HG03354 (cell line): ENCODE results near the gene CELF2.

Experiments
- ATAC-seq: cut with Tn5 transposase; IDR thresholded peaks from one replicate; pipeline ENCODE4 v1.9.1; 2021; ENCODE audit warnings: mild to moderate bottlenecking; ENCODE audit not compliant: unreplicated experiment, poor library complexity, severe bottlenecking

CELF2 gene

DNA sequence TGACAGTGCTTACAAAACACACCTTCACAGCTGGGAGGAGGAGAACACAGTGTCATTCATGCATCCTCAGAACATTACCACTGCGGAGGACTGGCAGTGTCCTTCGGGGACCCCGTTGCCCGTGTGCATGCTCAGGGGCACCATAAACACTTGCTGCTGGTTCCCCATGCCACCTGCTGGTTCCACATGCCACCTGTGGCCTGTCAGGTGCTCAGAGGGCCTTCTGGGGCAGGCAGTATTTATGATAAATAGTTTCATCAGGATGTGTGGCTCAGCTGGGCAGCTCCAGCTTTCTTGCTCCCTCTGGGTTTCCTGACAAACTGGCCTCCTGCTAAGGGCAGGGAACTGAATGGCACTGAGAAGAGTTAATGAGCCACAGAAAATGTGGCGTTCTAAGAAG is 32.1 kb downstream of the CELF2 start:
- no peak for ATAC-seq

DNA sequence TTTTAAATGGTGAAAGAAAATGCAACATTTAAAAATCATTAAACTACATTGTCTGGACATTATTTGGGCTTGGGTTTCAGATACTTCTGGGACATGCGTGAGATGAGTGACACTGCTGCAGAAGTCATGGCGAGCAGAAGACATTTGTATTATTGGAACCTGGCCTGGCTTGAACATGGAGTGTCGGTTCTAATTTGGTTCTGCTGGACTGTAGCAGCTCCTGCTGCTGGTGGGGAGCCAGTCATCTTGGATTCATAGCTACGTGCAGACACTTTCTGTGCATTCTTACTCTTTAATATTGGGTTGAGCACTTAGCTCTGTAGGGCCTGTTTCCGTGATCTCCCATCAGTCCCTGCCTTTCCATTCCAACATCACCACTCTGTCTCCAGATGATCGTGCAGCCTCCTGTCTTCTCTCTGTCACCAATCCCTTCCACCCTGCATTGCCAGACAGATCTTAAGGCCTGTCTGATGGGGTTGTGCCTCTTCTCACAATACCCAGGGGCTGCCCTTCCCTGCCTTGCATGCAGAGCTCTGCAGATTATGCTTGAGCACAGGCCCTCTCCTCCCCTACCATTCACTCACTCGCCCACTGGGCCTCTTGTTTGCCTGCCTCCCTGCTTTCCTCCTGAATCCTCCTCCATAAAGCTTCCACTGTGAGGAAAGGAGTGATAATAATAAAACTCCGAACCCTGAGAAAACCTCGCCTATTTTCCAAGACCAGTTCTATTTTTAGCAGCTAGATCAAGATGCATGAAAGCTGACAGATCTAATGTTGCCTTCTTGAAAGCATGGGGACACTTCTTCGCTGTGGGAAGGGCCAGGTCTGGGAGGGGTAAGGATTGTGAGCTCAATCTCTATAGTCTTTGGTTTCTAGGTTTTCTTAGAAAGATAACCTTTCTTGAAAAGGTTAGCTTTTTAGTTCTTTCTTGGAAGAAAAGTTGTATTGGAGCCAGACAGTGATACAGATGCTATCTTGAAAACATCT is 32.9 kb downstream of the CELF2 start:
- ATAC-seq: no peak

DNA sequence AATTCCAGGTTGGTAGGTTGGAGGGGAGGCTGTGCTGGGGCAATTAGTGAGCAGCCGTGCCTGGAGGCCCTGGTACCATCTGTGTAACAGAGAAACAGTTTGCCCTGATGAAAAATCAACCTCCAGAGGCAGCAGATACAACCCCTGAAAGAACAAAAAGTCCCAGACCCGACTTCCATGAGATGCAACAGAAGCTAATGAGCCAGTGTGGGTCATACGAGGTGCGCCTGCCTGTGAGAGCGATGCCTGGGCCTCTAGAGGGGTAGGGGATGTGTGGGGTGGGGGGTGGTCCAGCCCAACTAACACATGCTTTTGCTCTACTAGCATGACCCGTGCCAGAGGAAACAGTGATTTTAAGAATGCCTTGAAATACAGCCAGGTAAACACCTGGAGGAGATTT is 39.3 kb downstream of the CELF2 start:
- no peak for ATAC-seq

DNA sequence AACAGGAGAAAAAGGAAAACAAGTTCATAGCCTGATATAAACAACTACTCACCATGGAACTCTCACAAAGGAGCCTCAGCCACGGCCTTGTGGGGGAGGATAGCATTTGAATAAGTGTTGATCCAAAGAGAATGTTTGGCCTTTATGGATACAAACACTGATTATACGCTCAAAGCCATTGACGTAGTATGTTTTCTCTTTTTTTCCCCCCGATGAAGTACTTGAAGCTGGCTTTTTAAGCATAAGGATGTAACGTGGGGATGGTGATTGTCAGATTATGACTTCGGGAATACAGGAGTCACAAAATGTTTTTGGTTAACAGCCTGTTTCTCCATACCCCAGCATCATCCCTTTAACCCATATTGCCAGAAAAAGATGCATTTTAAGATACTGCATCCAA is 39.8 kb downstream of the CELF2 start:
- no peak for ATAC-seq

DNA sequence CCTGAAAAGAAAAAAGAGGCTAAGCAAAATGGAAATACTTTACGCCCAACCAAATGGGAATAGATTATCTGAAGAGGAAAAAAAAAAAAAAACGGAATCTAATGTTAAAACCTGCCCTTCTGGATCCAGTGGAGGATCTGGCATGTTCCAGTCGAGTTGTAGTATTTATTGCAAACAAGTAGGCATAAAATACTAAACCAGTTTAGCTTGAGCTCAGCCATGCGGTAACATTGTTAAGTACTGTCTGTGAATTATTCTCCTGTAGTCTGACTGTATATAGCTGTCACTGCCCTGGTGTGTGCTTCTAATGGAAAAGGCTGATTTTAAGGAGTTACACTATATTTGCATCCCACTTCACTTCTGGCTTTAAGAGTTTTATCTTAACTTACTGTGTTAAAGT is 40.3 kb downstream of the CELF2 start:
- ATAC-seq: no peak

DNA sequence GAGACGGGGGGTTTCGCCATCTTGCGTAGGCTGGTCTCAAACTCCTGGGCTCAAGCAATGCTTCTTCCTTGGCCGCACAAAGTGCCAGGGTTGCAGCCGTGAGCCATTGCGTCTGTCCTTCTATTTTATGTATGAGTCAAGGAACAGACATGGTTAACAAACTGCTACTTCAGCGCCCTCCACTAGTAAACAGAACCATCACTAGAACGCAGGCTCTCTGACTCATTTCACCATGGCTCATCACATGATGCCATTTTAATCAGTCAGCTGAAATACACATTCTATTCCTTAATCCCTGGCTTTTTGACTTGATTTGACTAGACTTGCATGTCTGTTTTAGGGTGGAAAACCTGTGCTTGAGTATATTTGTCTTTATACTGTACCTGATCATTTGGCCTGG is 41.3 kb downstream of the CELF2 start:
- ATAC-seq: no peak

DNA sequence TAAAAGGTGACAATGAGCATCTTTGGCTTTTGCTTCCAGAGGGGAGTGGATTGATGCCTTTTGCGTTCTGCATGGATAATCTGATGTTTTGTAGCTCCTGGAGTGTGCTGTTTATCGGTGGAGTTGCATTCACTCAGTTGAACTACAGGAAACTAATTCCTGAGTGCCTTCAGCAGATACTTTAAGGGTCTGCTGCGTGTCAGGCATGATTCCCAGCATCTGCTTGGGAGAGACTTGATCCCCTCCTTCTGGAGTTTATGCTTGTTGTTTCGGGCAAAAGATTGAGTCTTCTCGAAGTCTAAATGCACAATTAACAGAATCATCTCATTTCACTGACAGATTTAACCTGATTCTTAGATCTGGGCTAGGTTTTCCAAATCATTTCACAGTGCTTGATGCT is 46.2 kb downstream of the CELF2 start:
- no peak for ATAC-seq

DNA sequence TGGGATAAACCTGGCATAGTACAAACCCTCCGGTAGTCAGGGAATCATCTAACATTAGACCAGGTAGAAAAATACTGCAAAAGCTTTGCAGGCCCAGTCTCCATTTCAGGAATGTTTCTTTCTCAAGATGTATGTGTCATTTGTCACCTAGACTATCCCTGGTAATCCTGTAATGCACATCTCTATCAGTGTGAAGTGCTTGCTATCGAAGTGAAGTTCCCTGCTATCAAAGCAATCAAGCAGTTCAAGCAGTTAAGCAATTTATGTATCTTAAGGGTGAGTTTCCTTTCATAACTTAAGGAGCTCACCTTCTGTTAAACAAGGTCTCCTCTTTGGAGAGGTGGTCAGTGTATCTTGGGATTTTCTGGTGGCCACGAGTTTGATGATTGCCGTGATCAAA is 47.2 kb downstream of the CELF2 start:
- ATAC-seq: no peak

DNA sequence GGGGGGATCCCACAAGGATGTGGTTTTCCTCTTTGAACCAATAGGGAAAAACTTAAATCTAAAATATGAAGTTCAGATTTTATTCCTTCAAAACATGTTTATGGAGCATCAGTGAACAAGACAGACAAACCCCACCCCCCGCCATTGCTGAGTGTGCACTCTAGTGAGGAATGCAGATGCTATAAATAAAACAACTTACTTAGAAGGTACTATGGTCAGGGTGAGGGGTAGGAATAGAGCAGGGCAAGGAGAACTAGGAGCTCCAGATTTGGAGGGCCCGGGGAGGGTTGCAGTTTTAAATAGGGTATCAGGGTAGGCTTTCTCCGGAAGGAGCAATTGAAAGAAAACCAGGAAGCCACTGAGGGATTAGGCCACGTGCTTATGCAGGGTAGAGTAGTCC is 47.9 kb downstream of the CELF2 start:
- no peak for ATAC-seq

DNA sequence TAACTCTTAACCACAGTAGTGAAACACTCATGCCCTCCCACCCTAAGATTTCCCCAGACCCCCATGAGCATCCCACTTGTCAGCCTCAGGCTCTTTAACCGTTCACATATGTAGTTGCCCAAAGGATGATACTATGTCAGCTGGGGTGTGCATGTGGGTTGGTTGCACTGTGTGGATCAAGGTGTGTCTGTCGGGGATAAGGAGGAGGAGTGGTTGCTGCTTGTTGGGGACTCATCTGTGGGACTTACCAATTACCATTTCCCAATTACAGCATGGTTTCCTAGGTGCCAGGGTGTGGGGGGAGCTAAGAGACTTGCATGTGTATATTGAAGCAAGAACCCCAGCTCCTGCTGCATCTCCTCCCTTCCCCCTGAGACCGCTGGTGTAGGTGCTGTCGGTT is 48.8 kb downstream of the CELF2 start:
- ATAC-seq: no peak

DNA sequence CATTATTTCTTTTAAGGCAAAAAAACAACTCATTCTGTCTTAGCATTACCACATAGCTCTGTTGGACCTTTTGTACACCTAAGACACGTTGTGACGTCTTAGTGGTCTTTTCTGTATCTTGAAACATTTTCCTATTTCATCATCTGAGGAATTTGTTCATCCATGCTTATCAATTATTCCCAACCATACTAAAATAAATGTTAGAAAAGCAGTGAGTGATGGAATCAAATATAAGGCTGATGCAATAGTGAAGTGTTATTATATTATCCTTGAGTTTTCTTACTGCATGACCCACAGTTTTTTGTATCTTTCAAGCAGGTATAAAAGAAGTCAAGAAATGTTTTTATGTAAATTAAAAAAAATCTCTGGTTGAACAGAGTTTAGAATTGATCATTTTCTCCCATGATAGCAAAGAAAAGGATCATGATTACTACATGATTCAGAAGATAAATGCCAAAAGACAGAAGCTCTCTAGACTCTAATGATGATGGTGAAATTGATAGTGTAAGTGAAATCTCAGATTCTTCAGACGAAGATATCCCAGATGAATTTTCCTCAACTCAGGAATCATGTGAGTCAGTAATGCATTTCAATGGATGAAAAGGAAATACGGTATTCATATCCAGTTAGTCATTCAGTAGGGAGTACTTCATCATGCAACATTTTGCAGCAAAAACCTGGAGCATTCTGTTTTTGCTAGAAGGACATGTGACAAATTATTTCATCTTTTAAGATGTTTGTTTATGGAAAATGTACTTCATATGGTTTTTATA is 51.4 kb downstream of the CELF2 start:
- no peak for ATAC-seq

DNA sequence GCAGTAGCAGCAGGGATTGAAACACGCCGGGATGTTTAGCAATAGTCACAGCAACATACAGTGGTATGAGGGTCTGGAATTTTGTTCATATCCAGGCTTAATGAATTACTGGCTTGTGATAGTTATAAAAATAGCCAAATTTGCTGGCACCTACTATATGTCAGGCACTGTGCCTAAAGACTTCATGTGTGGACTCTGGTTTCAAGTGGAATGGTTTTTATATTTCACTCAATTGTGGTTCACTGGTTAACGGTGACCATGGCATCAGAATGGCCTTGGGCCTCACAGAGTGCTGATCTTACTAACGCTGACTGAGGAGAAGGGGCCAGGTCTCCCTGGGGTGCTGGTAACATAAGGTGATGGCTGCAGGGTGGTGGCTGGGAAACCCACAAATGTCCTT is 55.7 kb downstream of the CELF2 start:
- no peak for ATAC-seq

DNA sequence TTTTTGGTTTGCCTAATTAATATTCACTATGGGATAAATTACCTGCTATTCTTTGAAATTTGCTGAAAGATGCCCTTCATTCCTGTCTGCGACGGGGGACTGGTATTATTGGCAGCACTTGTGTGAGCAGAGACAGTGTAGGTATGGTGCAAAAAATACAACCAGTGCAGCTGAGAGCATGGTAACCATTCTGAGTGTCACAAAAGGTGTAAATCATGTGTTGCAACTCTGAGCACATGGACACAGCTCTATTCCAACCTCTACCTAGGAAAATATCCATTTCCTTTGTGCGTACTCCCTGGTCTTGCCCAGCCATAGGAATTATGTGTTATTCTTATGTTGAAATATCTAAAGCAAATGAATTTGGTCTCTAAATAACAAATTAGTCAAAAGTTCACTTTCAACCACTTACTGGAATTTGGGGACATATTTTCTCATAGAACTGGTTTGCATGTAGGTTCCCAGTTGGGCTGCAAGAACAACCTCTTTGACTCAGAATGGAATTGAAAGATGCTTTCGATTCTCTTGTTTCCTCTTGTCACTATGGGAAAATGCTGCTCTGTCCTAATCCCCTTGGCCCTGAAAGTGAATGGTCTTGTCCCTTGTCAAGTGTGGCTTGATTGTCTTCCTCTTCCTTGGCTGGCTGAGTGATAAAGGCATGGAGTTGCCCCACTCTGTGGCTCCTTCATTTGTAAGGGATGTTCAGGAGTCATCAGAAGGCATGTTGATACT is 57.0 kb downstream of the CELF2 start:
- ATAC-seq: no peak

DNA sequence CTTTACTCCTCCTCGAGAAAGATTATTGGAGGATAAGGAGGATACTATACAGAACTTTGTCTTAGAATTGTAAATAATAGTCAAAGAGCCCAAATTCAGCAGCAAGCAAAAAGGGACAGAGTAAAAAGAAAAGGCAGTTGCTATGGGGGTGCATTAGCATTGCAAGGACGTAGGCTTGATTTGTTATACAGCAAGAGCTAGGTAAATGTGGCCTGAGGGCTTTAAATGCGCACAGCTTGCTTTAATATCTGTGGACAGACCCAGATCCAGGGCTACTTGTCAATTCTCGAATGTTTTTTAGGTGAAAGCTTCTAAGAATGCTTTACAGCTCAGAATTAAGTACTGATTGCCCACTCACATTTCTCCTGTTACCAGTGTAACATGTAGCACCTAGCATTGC is 58.5 kb downstream of the CELF2 start:
- no peak for ATAC-seq

DNA sequence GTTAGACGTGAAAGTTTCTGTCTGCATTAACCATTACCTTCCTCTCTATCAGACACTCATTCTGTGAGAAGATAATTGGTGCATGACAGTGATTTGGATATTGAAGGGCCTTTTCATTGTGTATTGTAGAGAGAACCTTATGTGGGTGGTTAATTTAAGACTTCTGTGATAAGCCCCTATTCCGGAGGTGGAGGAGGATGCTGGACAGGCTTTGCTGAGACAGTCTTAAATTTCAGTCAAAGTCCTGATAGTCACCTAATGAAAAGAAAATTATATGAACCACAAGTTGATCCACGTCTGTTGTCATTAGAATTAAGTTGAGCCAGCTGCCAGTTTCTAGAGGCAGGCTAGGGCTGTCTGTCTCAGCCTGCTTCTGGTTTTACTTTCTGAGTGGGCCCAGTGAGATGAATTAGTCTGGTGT is 62.9 kb downstream of the CELF2 start:
- ATAC-seq: peak; percentile 83

DNA sequence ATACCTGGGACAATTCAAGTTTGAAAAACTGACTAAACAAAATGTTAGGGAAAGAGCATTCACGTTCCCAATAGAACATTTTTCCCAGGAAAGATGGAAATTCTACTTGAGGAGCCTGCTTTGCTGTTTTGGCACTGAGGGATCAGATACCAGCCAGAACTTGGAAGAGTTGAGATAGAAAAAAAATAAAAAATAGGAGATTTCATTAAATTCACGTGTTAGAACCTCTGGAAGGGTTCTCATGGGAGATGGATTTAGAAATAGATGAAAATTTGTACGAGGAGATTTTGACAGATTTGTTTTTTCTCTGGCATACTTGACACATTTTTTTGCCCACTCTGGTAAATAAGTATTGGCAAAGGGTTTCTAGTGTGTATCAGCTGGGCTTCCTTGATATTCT is 63.7 kb downstream of the CELF2 start:
- no peak for ATAC-seq

DNA sequence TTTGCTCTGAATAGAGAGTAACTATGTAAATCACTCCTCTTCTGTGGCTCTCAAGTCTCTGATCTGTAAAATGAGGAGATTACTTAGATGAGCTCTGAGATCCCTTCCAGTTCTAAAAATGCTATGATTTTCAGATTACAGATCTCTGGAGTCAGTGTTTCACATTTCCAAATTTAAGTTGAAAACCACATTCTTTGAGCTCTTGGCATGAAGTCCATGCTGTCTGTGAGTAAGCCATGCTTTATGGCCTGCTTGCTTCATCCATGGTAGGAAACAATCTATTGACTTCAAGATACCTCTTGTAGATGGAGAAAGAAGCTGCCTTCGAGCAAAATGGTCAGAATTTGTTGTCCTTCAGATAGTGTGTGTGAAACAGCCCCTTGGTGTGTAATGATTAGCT is 64.9 kb downstream of the CELF2 start:
- no peak for ATAC-seq

DNA sequence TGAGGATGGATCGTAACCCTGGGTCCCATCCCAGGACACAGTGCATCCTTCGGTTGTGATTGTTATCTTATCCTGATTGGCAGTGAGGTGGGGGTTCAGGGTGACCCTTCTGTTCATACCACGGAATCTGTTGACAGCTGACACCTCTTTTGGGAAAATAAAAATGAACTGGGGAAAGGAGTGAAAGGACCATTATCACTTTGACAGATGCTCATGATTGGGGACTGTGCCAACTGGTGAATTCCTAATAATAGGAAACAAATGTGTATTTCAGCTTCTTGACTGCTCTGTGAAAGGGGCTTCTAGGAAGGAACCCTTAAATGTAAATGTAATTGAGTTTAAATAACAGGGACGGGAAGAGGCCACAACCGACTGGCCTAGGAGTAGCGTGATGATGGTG is 65.4 kb downstream of the CELF2 start:
- ATAC-seq: no peak

DNA sequence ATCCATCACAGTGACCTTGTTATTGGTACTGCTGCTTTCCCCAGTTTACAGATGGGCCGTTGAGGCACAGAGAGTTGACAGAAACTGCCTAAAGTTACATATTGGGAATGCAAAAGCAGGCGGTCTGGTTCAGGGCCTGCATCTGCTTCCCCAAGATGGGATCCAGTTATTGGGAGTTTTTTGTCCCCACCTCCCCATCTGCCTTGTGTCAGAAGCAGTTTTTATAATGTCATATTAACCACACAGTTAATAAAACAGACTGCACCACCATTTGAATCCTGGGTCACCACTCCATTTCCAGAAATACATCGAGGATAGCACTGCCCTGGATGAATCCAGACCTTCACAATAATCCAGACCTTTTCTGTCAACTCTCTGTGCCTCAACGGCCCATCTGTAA is 67.9 kb downstream of the CELF2 start:
- no peak for ATAC-seq

DNA sequence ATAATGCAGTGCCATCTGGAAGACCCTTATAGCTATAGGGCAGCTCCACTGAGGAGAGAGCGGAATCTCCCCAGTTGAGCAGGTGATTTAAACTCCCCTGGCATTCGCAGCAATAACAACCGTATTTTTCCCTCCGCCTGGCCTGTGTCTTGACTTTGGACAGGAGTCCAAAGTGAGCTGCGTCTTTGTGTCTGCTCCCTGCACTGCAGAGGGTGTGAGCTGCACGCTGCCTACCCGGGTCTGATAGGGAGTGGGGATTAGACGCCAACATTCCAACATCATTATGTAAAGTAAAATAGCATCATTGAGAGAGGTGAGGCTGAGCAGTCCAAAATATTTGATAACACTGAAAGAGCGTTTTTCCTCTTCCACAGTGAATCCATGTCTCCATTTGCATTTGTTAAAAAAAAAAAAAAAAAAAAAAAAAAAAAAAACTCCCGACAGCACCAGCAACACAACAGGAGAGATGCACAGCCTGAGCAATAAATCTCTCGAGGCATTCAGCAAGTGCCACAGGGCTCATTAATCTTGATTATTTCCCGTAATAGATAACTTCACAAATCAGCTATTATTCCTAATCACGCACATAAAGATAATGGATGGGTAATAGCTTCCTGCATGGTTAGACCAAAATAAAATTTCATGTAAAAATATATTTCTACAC is 68.6 kb downstream of the CELF2 start:
- no peak for ATAC-seq
